LNCaP clone FGC (cell line): ENCODE results near the gene CLGN.
A peak's percentile ranks its signal among the peaks of the same experiment; 100 is the strongest.
"Not testable (repeated sequence)": the region's sequence is repeated elsewhere in the genome, so short reads cannot be mapped to it uniquely, and the experiment has no call there.

ENCODE experiments used
- DNase-seq: peaks from one replicate; pipeline ENCODE4 v3.0.0-alpha.2; 2011; ENCODE audit warnings: low read depth
- H3K4me3 ChIP-seq: 2 replicates; pipeline ENCODE4 v1.5.1; 2011; ENCODE audit warnings: mild to moderate bottlenecking, low read depth, low read length, control low read depth
- TF ChIP-seq, protein P1 (sequence below): IDR thresholded peaks from 2 replicates; pipeline ENCODE4 v1.5.1; 2012; ENCODE audit warnings: mild to moderate bottlenecking; ENCODE audit not compliant: control insufficient read depth, insufficient read depth; ENCODE audit errors: extremely low read depth

The CLGN gene

DNA sequence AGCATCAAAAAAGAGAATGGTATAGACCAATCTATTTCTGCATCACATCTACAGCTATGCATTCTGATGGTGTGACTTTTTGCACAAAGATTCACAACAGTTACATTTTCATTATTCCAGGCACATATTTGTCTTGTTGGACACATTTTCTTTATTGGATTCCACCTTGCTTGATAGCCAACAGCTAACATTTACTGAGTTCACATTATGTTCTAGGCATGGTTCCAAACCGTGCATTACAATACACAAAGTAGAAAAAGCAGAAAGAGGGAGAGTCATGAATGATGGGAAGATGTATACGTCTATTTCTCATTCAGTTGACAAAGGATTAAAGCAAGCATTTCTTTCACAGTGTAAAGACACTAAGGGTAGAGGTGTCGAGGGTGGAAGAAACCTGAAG, 22.9 kb upstream of the CLGN start:
- H3K4me3 ChIP-seq = no peak overlapping the region
- peak; percentile 95 for DNase-seq
- TF ChIP-seq, protein P1, sequence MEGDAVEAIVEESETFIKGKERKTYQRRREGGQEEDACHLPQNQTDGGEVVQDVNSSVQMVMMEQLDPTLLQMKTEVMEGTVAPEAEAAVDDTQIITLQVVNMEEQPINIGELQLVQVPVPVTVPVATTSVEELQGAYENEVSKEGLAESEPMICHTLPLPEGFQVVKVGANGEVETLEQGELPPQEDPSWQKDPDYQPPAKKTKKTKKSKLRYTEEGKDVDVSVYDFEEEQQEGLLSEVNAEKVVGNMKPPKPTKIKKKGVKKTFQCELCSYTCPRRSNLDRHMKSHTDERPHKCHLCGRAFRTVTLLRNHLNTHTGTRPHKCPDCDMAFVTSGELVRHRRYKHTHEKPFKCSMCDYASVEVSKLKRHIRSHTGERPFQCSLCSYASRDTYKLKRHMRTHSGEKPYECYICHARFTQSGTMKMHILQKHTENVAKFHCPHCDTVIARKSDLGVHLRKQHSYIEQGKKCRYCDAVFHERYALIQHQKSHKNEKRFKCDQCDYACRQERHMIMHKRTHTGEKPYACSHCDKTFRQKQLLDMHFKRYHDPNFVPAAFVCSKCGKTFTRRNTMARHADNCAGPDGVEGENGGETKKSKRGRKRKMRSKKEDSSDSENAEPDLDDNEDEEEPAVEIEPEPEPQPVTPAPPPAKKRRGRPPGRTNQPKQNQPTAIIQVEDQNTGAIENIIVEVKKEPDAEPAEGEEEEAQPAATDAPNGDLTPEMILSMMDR = no peak

- peak overlapping the region; percentile 6; the same call in 1 of the 2 replicates for H3K4me3 ChIP-seq
- DNase-seq = peak; percentile 34
- TF ChIP-seq, protein P1 = no peak
These were observed 21.4 kb upstream of the CLGN start for GRCh38 chr4:140448830-140449229.

GRCh38 chr4:140448162-140448561, 20.7 kb upstream of the CLGN start:
- H3K4me3 ChIP-seq = peak overlapping the region; percentile 6; the same call in 1 of the 2 replicates
- peak; percentile 48 for DNase-seq
- TF ChIP-seq, protein P1 = no peak

GRCh38 chr4:140444347-140444746, 16.9 kb upstream of the CLGN start:
- DNase-seq, H3K4me3 ChIP-seq: not testable (repeated sequence)

GRCh38 chr4:140439644-140440142, 12.2 kb upstream of the CLGN start:
- H3K4me3 ChIP-seq = no peak overlapping the region
- TF ChIP-seq, protein P1 = no peak
- DNase-seq = no peak

- TF ChIP-seq, protein P1 = no peak
- peak overlapping the region; percentile 96 for H3K4me3 ChIP-seq
- DNase-seq = no peak
These were observed 547 bp upstream of the CLGN start for GRCh38 chr4:140427919-140428471.

DNA sequence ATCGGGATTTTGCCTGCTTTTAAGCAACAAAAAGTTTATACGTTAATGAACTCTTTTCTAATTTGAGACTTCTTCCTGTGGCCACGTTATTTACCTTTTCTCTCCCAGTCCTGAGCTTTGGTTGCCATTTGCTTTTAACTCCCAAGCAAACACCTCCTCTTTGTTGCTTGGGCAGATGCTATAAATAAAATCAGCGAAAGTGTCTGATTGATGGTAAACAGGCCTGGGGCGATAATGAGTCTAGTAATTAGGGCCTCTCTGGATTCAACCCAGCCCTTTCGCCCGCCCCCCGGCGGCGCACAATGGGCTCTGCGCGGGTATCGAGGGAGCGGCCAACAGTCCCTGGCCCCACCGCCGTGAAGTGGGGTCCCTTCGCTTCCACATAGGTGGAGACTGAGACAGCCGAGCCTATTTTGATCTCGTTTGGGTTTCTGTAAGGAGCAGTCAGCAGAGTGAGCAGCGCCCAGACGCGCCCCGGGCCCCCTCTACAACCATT, 790 bp downstream of the CLGN start:
- no peak for DNase-seq
- TF ChIP-seq, protein P1 = 0 out of 2 replicates have a peak, but pooled peaks have one; percentile 23
- peak overlapping the region; percentile 96 for H3K4me3 ChIP-seq
